ENCODE data around the gene MTMR1.

DNA sequence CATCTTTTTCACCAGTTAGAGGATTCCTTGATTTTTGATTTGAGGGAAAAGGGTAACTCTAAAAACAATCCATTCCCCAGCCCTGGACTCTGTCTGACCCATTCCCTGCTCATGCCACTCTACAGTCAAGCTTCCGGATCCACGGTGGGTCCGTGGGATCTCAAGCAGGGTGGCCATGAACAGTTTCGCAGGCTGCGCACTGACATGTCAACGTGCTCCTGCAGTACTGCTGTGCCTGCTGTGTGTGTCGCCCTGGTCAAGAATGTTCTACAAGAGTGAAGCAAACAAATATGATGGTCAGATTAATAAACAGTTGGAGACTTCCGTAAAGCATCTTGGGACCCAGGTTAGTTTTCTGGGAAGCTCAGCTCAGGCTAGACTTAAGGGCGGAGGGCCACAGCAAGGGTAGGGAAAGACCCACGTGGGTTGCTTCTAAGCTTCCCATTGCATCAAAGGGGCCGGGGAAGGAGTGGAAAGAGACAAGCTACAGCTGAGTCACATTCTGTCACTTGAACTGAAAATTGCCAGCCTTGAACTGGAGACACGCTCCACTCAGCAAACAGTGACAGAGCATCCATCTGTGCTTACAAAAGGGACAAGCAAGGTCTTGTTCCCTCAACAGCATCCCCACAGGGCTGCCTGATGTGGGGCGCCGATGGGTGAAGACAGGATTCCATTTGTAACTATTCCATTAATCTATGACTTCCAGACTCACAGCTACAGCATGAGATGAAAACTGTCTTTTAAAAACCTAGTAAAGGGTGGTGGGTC is 81.8 kb downstream of the MTMR1 start:
- TF ChIP-seq POLR2A (IDR thresholded peaks at IDR 0.05; ENCODE audit: low read length): no peak
- TF ChIP-seq GATA1 (IDR thresholded peaks at IDR 0.05; ENCODE audit: low read depth, low read length): no peak

Data from erythroblast (primary cell).